ENCODE measurements around the gene MYO1F.

Gene MYO1F

DNA sequence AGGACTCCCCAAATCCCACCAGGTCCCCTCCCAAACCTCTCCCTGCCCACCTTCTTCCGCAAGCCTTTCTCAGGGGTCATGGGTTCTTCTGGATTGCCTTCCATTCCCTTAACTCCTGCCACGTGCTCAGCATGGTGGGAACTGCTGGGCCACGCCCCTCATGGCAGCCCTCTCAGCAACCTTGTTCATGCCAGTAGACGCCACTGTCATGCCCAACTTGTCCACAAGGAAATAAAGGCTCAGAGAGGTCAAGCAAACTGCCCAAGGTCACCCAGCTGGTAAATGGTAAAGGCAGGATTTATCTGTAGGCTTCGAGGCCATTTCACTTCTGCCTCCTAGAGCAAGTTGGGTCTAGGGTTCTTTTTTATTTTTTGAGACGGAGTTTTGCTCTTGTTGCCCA is 85.7 kb downstream of the MYO1F start:
- DNase-seq (ENCODE audit: low read depth): no peak

DNA sequence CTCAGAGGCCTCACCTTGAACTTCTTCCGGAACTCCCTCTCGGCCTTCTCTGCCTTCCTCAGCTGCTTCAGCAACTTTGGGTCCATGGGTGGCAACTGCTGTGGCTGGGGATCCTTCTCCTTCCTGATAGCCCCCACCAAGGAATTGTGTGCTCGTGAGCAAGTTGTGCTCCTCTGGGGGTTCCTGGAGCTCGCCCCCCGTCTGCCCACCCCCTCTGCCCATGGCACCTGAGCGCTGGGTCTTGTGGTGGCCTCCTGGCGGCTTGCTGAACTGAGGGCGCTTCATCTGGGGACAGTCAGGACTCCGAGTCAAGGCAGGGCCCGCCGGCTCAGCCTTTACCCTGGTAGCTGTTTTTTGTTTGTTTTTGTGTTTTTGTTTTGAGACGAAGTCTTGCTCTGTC is 86.4 kb downstream of the MYO1F start:
- DNase-seq (ENCODE audit: low read depth): no peak

DNA sequence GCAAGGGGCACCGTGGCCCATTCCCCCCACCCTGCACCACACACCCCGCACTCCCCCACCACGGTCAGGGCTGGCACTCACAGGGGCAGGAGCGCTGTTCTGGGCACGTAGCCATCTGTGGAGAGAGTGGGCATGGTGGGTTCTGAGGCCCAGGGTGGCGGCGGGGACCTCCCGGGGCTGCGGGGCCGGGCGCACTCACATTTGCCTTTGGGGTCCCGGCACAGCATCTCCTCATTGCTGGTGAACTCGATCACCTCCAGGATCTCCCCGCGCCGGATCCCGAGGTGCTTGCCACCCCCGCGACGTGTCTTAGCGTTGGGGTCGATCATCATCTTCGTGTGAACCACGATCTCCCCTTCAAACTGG is 86.9 kb downstream of the MYO1F start:
- no peak for DNase-seq (ENCODE audit: low read depth)

DNA sequence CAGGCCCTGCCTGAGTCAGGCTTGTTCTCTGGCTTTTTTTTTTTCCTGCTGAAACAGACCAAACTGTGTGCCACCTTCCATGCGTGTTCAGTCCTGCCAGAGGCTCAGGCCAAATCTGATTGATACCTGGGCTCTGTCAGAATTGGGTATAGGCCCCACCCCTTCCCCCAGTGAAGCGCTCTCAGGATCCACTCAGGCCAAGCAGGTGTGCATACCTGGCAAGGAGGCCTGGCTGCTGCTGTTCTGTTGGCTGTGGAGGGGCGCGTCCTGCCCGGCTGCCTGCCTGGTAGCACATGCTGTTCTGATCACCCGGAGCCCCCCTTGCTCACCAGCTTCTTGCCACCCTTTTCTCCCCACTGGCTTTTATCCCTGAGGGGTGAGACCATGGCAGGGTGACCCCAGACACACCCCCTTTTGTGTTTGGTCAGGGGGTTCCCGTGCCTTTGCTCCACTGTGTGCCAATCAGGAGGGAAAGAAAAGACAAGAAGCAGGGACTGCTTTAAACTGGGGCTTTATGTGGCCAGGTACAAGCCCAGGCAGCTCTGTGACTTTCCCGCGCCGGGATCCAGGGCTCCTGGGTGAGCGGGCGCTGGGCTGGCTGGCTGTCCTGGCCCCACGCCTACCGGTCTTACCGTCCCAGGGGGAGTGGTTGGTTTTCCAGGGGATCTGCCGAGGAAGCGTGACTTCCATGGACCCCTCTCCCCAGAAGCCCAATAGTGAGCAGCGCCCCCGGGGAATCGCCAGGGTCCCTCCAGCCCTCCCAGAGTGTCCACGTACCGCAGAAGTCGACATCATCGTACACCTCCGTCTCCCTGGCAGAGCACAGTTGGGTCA is 87.5 kb downstream of the MYO1F start:
- no peak for DNase-seq (ENCODE audit: low read depth)

DNA sequence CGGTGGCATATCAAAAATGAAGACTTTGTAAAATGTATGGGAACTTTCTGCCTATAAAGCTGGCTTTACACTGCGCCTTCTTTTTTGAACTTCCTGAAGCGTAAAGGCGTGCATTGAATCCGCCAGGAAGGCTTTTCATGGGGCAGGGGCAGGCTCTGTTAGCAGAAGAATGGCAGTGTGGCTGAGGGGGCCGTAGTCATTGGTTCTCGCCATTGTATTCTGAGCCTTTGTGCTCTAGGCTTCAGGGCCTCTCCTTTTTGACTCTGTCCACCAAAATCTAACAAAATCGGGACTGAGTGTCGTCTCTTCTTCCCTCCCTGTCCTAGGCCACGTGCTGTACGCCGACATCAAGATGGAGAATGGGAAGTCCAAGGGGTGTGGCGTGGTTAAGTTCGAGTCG is 88.9 kb downstream of the MYO1F start:
- no peak for DNase-seq (ENCODE audit: low read depth)

DNA sequence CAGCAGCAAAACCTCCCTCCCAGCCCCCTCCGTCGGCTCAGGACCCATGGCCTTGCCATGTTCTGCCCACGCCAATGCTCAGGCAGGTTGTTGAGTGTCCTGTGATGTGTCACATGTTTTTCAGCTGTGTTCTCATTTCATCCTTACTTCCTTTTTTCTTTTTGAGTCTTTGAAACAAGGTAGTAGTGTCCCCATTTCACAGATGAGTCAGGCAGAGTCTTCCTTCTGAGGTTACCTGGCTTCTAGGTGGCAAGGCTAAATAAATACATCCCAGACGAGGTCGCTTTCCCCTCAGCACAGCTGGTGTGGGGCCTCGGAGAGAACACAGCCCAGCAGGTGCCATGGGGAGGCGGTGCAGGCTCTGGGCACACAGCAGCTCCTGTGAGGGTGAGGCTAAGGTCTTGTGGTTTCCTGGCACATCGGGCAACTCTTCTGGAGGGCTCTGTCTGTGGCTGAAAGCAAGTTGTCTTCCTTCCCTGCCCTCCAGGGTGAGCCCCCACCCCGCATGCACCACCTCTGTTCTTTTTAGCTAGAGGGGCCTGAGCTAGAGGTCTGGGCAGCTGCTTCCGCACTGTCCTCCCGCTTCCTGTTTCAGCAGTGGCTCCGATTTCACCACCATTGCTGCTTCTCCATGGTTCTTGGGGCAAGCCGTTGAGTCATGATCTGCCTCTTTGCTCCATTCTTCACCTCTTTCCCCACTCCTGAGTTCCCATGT is 89.9 kb downstream of the MYO1F start:
- peak; percentile 40 for DNase-seq (ENCODE audit: low read depth)

DNA sequence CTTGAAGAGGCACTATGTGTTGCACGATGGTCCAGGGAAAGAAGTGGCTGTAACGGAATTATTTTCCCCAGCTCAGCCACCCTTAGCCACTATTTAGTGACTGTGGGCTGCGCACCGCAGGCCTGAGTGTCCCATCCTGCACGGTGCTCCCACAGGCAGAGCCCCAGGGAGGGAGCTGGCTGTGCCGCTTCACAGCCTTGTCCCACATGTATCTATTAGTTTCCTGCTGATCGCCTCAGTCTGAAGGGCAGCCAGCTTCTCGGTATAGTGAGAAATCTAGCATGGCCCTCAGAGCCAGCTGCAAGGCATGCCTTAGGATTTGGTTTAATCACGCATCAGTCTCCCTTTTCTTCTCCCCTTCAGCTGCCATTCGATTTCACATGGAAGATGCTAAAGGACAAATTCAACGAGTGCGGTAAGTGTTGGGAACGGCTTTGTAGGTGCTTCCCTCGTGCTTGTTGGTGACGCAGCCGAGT is 90.5 kb downstream of the MYO1F start:
- no peak for DNase-seq (ENCODE audit: low read depth)

DNA sequence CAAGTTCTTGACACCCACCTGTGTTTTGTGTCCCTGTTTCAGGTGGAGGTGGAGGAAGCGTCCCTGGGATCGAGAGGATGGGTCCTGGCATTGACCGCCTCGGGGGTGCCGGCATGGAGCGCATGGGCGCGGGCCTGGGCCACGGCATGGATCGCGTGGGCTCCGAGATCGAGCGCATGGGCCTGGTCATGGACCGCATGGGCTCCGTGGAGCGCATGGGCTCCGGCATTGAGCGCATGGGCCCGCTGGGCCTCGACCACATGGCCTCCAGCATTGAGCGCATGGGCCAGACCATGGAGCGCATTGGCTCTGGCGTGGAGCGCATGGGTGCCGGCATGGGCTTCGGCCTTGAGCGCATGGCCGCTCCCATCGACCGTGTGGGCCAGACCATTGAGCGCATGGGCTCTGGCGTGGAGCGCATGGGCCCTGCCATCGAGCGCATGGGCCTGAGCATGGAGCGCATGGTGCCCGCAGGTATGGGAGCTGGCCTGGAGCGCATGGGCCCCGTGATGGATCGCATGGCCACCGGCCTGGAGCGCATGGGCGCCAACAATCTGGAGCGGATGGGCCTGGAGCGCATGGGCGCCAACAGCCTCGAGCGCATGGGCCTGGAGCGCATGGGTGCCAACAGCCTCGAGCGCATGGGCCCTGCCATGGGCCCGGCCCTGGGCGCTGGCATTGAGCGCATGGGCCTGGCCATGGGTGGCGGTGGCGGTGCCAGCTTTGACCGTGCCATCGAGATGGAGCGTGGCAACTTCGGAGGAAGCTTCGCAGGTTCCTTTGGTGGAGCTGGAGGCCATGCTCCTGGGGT is 91.5 kb downstream of the MYO1F start:
- DNase-seq (ENCODE audit: low read depth): no peak

DNA sequence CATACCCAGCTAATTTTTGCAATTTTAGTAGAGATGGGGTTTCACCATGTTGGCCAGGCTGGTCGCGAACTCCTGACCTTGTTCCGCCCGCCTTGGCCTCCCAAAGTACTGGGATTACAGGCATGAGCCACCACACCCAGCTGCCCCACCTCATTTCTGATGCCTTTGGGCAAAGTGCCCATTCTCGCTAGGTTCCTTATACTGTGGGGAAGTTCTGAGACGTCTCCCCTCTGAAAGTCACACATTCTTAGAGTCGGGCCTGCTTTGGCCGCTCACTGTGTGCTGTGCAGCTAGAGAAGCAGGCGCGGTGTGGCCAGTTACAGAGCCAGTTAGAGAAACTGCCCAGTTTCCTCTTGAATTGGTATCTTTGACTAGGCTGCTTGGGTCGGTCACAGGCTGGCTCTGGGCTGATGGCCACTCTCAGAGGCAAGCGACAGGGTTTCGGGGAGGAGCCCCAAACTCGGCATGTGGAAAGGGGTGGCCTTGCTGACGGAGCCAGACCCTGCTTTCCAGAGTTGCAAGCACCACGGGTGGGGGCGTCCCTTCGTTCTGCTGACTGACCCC is 92.8 kb downstream of the MYO1F start:
- DNase-seq (ENCODE audit: low read depth): no peak

DNA sequence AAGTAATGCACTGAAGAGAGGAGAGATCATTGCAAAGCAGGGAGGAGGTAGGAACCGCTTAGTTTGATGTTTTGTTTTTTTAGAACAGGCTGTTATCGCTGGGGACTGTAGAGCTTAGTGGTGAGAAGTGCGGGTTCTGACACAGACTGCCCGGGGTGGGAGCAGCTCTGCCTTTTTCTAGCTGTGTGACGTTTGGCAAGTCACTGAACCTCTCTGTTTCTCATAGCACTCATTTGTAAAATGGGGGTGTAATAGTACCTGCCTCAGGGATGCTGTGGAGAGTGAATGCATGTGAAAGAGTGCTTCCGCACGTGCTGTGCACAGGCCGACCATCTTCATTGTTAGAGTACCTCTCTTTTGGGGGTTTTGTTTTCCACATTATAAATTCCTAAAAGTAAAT is 94.1 kb downstream of the MYO1F start:
- no peak for DNase-seq (ENCODE audit: low read depth)

DNA sequence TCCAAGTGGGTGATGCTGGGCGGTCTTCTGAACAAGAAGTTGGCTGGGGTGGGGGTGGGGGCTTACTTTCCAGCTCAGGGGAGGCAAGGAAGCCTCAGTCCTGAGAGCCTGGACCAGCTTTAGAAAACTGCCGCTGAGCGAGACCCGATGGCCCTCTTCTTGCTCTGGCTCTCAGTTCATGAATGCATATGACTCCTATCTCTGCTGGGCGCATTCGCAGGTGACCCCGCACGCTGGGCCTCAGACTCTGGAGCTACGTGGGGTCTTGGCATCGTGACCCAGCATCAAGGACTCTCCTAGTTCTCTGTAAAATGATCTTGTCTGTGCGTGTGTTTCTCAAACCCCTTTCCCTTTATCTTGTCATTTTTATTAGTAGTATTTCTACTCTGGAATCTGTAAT is 94.5 kb downstream of the MYO1F start:
- no peak for DNase-seq (ENCODE audit: low read depth)

DNA sequence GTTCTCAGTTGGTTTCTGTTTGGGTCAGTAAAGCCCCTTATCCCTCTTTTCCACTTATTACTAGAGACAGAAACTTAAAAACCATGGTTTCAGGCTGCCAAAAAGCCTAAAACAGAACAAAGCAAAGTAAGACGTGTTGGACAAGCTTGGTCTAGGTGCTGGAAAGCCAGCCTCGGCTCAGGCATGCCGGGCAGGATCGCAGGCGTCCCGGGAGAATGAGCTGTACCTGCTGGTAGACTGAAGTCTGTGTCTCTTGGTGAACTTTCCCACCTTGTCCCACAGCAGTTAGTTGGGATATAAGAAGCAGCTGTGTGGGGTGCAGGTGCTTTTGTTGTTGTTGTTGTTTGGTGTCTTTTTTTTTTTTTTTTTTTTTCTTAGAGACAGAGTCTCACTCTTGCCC is 95.6 kb downstream of the MYO1F start:
- no peak for DNase-seq (ENCODE audit: low read depth)

DNA sequence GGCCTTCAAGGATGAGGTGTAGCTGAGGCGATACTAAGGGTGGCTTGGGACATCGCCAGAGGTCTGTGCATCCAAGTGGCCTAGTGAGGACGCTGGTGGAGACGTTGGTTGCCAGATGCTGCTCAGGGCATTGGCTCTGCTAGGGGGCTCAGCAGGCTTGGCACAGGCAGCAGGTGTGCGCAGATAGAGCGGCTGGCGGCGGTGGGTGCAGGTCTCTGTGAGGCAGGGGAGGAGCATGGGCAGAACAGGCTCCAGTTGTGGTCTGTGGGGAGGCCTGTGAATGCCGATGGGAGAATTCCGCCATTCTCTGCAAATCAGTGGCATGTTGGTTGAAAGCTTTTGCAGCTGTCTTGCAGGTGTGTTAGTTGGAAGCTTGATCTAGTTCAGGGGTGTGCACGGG is 96.0 kb downstream of the MYO1F start:
- no peak for DNase-seq (ENCODE audit: low read depth)

DNA sequence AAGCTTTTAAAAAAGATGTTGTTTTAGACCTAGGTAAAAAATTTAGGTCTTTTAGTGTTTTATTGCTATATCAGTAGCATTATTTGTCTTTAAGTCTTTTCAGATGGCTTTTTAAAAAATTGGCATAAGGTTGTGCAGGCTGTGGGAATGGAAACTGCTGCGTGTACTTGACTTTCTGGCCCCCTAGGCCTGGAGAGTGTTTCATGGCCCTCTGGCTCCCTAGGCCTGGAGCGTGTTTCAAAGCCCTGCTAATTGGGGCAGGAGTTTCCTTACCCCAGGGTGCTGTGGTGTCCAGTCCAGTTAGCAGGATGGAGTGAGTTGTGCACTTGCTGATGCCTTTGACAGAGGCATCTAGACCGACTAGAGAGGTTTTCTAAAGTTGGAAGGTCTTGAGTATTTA is 98.6 kb downstream of the MYO1F start:
- DNase-seq (ENCODE audit: low read depth): no peak

DNA sequence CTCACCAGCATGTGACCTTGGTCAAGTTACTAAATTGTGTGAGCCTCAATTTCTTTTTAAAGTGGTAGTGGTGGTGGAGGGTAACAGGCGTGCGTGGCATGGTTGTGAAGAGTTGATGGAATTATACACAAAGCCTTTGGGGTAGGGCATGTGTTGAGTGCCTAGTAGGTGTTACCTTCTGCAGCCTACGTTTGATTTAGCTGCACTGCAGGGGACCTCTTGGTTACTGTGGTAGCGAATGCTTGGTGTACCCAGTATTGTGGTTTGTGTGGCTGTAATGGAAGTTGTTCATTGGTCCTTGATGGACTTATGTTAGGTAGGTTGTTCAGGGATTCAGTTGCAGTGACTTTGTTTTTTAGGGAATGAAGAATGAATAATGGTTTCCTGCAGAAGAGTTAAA is 99.4 kb downstream of the MYO1F start:
- no peak for DNase-seq (ENCODE audit: low read depth)

DNA sequence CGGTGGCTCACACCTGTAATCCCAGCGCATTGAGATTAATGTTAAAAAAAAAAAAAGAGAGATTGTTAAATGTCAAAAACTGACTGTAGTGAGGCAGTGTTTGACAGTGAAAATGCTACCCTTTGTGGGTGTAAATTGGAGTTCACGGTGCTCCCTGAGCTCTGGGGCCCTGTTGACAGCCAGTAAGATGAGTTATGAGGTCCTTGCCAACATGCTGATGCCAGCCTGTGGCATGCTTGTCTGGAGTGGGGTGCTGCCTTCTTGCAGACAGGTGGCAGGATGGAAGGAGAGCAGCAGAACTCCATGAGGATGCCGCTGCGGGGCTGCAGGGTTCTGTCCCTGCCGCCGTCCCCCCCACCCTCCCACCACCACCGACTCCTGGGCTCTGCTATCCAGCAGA is 100.7 kb downstream of the MYO1F start:
- no peak for DNase-seq (ENCODE audit: low read depth)

DNA sequence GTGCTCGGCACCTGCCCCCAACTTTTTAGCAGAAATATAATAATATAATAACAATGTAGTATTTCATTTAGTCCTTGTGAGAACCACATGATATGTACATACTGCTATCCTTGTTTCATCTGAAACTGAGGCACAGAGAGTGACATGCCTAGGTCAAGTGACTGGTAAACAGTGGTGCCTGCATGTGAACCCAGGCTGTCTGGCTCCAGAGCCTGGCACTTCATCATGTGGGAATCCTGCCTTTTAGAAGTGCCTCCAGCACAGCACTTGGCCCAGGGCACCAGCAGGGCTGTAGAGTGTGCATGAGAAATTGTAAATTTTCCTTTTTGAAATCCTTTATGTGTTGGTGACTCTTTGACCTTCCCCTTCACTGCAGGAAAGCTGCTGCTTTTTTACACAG is 102.2 kb downstream of the MYO1F start:
- no peak for DNase-seq (ENCODE audit: low read depth)

DNA sequence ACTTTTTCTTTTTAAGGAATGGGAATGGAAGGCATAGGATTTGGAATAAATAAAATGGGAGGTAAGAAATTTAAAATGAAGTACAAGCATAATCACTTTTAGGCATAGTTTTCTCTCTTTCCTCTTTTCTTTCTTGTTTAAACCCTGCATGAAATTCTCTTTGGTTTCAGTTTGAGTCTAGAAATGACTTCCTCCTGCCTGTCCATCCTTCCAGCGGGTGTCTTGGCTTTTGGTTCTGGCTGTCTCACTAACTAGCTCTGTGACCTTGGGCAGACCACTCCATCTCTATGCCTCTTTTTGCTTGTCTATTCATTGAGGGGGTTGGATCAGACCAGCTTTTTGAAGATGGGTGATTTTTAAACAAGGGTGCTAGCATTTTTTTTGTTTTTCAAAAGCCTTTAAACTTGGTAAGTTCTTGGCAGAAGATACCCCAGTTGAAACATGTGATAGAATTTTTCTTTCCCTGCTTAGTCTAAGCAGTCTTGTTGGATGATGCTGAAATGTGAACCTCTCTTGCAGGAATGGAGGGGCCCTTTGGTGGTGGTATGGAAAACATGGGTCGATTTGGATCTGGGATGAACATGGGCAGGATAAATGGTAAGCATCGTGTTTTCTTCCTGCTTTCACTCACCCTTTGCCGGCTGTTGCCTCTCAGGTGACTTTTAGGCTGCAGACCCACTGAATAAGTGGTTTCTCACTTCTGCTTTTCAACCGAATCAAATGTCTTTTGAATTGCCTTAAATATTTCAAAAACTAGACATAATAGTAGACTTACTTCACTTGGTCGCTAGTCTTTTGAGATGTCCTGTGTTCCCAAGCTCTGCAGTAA is 103.4 kb downstream of the MYO1F start:
- no peak for DNase-seq (ENCODE audit: low read depth)

All from activated T-cell treated with anti-CD3 and anti-CD28 coated beads for 1 hour (primary cell).